Measurements from ENCODE around the gene KANSL1. TPM values are rescaled to one million over a fixed set of nuclear protein-coding genes. Genes with fewer than 3 reads are reported as not detected.
"Not testable (repeated sequence)": the region's sequence is repeated elsewhere in the genome, so short reads cannot be mapped to it uniquely, and the experiment has no call there.

Gene KANSL1
- total RNA-seq, 1 donor from 2014 or later = 91.5 TPM

GRCh38 chr17:46184696-46185095 lies 8.5 kb downstream of the KANSL1 start:
- H3K4me1 Mint-ChIP-seq (ENCODE audit: low read depth) = peaks cover 66% of the 10 kb centered on the region
- no peaks in the 10 kb centered on the region for H3K27me3 Mint-ChIP-seq (ENCODE audit: low read depth)
- no peak overlapping the region for H3K4me3 Mint-ChIP-seq (ENCODE audit: low read depth)
- peaks cover 19% of the 10 kb centered on the region for H3K36me3 Mint-ChIP-seq (ENCODE audit: low read depth)
- DNase-seq (ENCODE audit: low spot score) = no peak
- peak overlapping the region; percentile 8 for H3K27ac Mint-ChIP-seq
- intact Hi-C loops (cut with micrococcal nuclease) = no loop called here
- no peaks in the 10 kb centered on the region for H3K9me3 Mint-ChIP-seq

GRCh38 chr17:46183383-46183782 lies 9.8 kb downstream of the KANSL1 start:
- Mint-ChIP-seq H3K36me3 (ENCODE audit: low read depth) (peaks cover 25% of the 10 kb centered on the region), H3K4me1 (ENCODE audit: low read depth) (peaks cover 72% of the 10 kb centered on the region)
- intact Hi-C loops (cut with micrococcal nuclease); H3K27ac Mint-ChIP-seq; DNase-seq (ENCODE audit: low spot score); H3K4me3 Mint-ChIP-seq (ENCODE audit: low read depth); H3K27me3 Mint-ChIP-seq (ENCODE audit: low read depth); H3K9me3 Mint-ChIP-seq: not testable (repeated sequence)

- intact Hi-C loops (cut with micrococcal nuclease) = no loop called here
These were observed 10.3 kb downstream of the KANSL1 start for GRCh38 chr17:46182961-46183360.

GRCh38 chr17:46181940-46182339 lies 11.3 kb downstream of the KANSL1 start:
- intact Hi-C loops (cut with micrococcal nuclease) = no loop called here
- Mint-ChIP-seq H3K27me3 (ENCODE audit: low read depth) (no peaks in the 10 kb centered on the region), H3K4me1 (ENCODE audit: low read depth) (peaks cover 67% of the 10 kb centered on the region), H3K36me3 (ENCODE audit: low read depth) (peaks cover 18% of the 10 kb centered on the region), H3K9me3 (no peaks in the 10 kb centered on the region), H3K4me3 (ENCODE audit: low read depth) (no peak overlapping the region), H3K27ac (no peak overlapping the region)
- DNase-seq (ENCODE audit: low spot score) = no peak

More at GRCh38 chr17:46182961-46183360, 10.3 kb downstream of the KANSL1 start:
- no peak for DNase-seq (ENCODE audit: low spot score)
- H3K27ac Mint-ChIP-seq = no peak overlapping the region
- H3K4me1 Mint-ChIP-seq (ENCODE audit: low read depth) = peaks cover 72% of the 10 kb centered on the region
- no peak overlapping the region for H3K4me3 Mint-ChIP-seq (ENCODE audit: low read depth)
- H3K27me3 Mint-ChIP-seq (ENCODE audit: low read depth) = no peaks in the 10 kb centered on the region
- peaks cover 21% of the 10 kb centered on the region for H3K36me3 Mint-ChIP-seq (ENCODE audit: low read depth)
- no peaks in the 10 kb centered on the region for H3K9me3 Mint-ChIP-seq

- H3K36me3 Mint-ChIP-seq (ENCODE audit: low read depth) = peaks cover 19% of the 10 kb centered on the region
- H3K4me3 Mint-ChIP-seq (ENCODE audit: low read depth); H3K27ac Mint-ChIP-seq; intact Hi-C loops (cut with micrococcal nuclease); DNase-seq (ENCODE audit: low spot score); H3K9me3 Mint-ChIP-seq; H3K27me3 Mint-ChIP-seq (ENCODE audit: low read depth): not testable (repeated sequence)
- H3K4me1 Mint-ChIP-seq (ENCODE audit: low read depth) = peaks cover 71% of the 10 kb centered on the region
These were observed 11.9 kb downstream of the KANSL1 start for GRCh38 chr17:46181316-46181715.

GRCh38 chr17:46180892-46181274 lies 12.3 kb downstream of the KANSL1 start:
- H3K4me1 Mint-ChIP-seq (ENCODE audit: low read depth) = peaks cover 73% of the 10 kb centered on the region
- no peak overlapping the region for H3K4me3 Mint-ChIP-seq (ENCODE audit: low read depth)
- intact Hi-C loops (cut with micrococcal nuclease) = no loop called here
- H3K27me3 Mint-ChIP-seq (ENCODE audit: low read depth) = no peaks in the 10 kb centered on the region
- no peak overlapping the region for H3K27ac Mint-ChIP-seq
- peaks cover 21% of the 10 kb centered on the region for H3K36me3 Mint-ChIP-seq (ENCODE audit: low read depth)
- DNase-seq (ENCODE audit: low spot score) = no peak
- H3K9me3 Mint-ChIP-seq = no peaks in the 10 kb centered on the region

- H3K4me3 Mint-ChIP-seq (ENCODE audit: low read depth); H3K27me3 Mint-ChIP-seq (ENCODE audit: low read depth); intact Hi-C loops (cut with micrococcal nuclease); H3K9me3 Mint-ChIP-seq; DNase-seq (ENCODE audit: low spot score): not testable (repeated sequence)
- H3K27ac Mint-ChIP-seq = peak overlapping the region; percentile 4
- peaks cover 22% of the 10 kb centered on the region for H3K36me3 Mint-ChIP-seq (ENCODE audit: low read depth)
- H3K4me1 Mint-ChIP-seq (ENCODE audit: low read depth) = peaks cover 71% of the 10 kb centered on the region
These were observed 12.9 kb downstream of the KANSL1 start for GRCh38 chr17:46180185-46180891.

- peaks cover 22% of the 10 kb centered on the region for H3K36me3 Mint-ChIP-seq (ENCODE audit: low read depth)
- intact Hi-C loops (cut with micrococcal nuclease) = loop anchor here (2.0 kb wide), 1 partner anchor 23 kb away; no protein-coding TSS in a partner anchor
- peak overlapping the region; percentile 58 for H3K4me3 Mint-ChIP-seq (ENCODE audit: low read depth)
- H3K9me3 Mint-ChIP-seq = no peaks in the 10 kb centered on the region
- peaks cover 66% of the 10 kb centered on the region for H3K4me1 Mint-ChIP-seq (ENCODE audit: low read depth)
- peak overlapping the region; percentile 82 for H3K27ac Mint-ChIP-seq
- H3K27me3 Mint-ChIP-seq (ENCODE audit: low read depth) = no peaks in the 10 kb centered on the region
- no peak for DNase-seq (ENCODE audit: low spot score)
These were observed 13.7 kb downstream of the KANSL1 start for GRCh38 chr17:46179375-46179999.

- intact Hi-C loops (cut with micrococcal nuclease) = loop anchor here (2.0 kb wide), 1 partner anchor 22 kb away; no protein-coding TSS in a partner anchor
- Mint-ChIP-seq H3K27ac (peak overlapping the region; percentile 82), H3K4me3 (ENCODE audit: low read depth) (no peak overlapping the region)
These were observed 14.5 kb downstream of the KANSL1 start for GRCh38 chr17:46178550-46179214.

GRCh38 chr17:46176975-46177374 lies 16.3 kb downstream of the KANSL1 start:
- intact Hi-C loops (cut with micrococcal nuclease) = no loop called here
- no peak for DNase-seq (ENCODE audit: low spot score)
- Mint-ChIP-seq H3K27ac (no peak overlapping the region), H3K4me3 (ENCODE audit: low read depth) (no peak overlapping the region), H3K36me3 (ENCODE audit: low read depth) (peaks cover 26% of the 10 kb centered on the region), H3K27me3 (ENCODE audit: low read depth) (no peaks in the 10 kb centered on the region), H3K9me3 (no peaks in the 10 kb centered on the region), H3K4me1 (ENCODE audit: low read depth) (peaks cover 58% of the 10 kb centered on the region)

More at GRCh38 chr17:46178550-46179214, 14.5 kb downstream of the KANSL1 start:
- no peak for DNase-seq (ENCODE audit: low spot score)
- Mint-ChIP-seq H3K4me1 (ENCODE audit: low read depth) (peaks cover 61% of the 10 kb centered on the region), H3K36me3 (ENCODE audit: low read depth) (peaks cover 22% of the 10 kb centered on the region), H3K27me3 (ENCODE audit: low read depth) (no peaks in the 10 kb centered on the region), H3K9me3 (no peaks in the 10 kb centered on the region)

GRCh38 chr17:46175891-46176290 lies 17.3 kb downstream of the KANSL1 start:
- no peak for DNase-seq (ENCODE audit: low spot score)
- Mint-ChIP-seq H3K27ac (no peak overlapping the region), H3K4me3 (ENCODE audit: low read depth) (no peak overlapping the region), H3K36me3 (ENCODE audit: low read depth) (peaks cover 33% of the 10 kb centered on the region), H3K4me1 (ENCODE audit: low read depth) (peaks cover 51% of the 10 kb centered on the region), H3K9me3 (no peaks in the 10 kb centered on the region), H3K27me3 (ENCODE audit: low read depth) (no peaks in the 10 kb centered on the region)
- intact Hi-C loops (cut with micrococcal nuclease) = no loop called here

GRCh38 chr17:46173153-46173552 lies 20.1 kb downstream of the KANSL1 start:
- no peak overlapping the region for H3K4me3 Mint-ChIP-seq (ENCODE audit: low read depth)
- no peaks in the 10 kb centered on the region for H3K9me3 Mint-ChIP-seq
- no peaks in the 10 kb centered on the region for H3K27me3 Mint-ChIP-seq (ENCODE audit: low read depth)
- no peak for DNase-seq (ENCODE audit: low spot score)
- intact Hi-C loops (cut with micrococcal nuclease) = no loop called here
- peaks cover 43% of the 10 kb centered on the region for H3K4me1 Mint-ChIP-seq (ENCODE audit: low read depth)
- peaks cover 51% of the 10 kb centered on the region for H3K36me3 Mint-ChIP-seq (ENCODE audit: low read depth)
- H3K27ac Mint-ChIP-seq = peak overlapping the region; percentile 19

GRCh38 chr17:46171939-46172338 lies 21.3 kb downstream of the KANSL1 start:
- Mint-ChIP-seq H3K27me3 (ENCODE audit: low read depth) (no peaks in the 10 kb centered on the region), H3K9me3 (no peaks in the 10 kb centered on the region), H3K4me3 (ENCODE audit: low read depth) (peak overlapping the region; percentile 38), H3K27ac (peak overlapping the region; percentile 75), H3K4me1 (ENCODE audit: low read depth) (peaks cover 39% of the 10 kb centered on the region), H3K36me3 (ENCODE audit: low read depth) (peaks cover 57% of the 10 kb centered on the region)
- intact Hi-C loops (cut with micrococcal nuclease) = no loop called here
- no peak for DNase-seq (ENCODE audit: low spot score)
